Calu3 (cell line): ENCODE measurements around the gene CD160. TPM values are rescaled to one million over a fixed set of nuclear protein-coding genes. Genes with fewer than 3 reads are reported as not detected.
A peak's percentile ranks its signal among the peaks of the same experiment; 100 is the strongest.

Source experiments
- BruUV-seq: library from RNA; stranded (reverse); fragments of 400-500 nt; replicated peaks from 2 replicates; lab custom pipeline; 2021; lab: Mats Ljungman, UMichigan
- CTCF ChIA-PET: fragments of 300-600 bp; sonication (Branson Sonifier 250); formaldehyde crosslinking; loops from one replicate; lab custom pipeline; 2022; ENCODE audit warnings: antibody characterized with exemption; lab: Charles Lee
- DNase-seq: peaks from one replicate; pipeline ENCODE4 v3.0.0; 2022
- H3K27ac Mint-ChIP-seq: one replicate; pipeline ENCODE4 v1.8.0; 2022; ENCODE audit warnings: mixed read lengths; ENCODE audit not compliant: unreplicated experiment
- H3K27me3 Mint-ChIP-seq: one replicate; pipeline ENCODE4 v1.8.0; 2022; ENCODE audit warnings: mixed read lengths; ENCODE audit not compliant: unreplicated experiment
- H3K36me3 Mint-ChIP-seq: one replicate; pipeline ENCODE4 v1.8.0; 2022; ENCODE audit warnings: mild to moderate bottlenecking, moderate library complexity, mixed read lengths; ENCODE audit not compliant: insufficient read depth, unreplicated experiment
- H3K4me1 Mint-ChIP-seq: one replicate; pipeline ENCODE4 v1.8.0; 2022; ENCODE audit warnings: mild to moderate bottlenecking, low read depth, mixed read lengths; ENCODE audit not compliant: unreplicated experiment
- H3K4me3 Mint-ChIP-seq: one replicate; pipeline ENCODE4 v1.8.0; 2022; ENCODE audit warnings: mild to moderate bottlenecking, low read depth, moderate library complexity, mixed read lengths; ENCODE audit not compliant: unreplicated experiment
- H3K9me3 Mint-ChIP-seq: one replicate; pipeline ENCODE4 v1.8.0; 2022; ENCODE audit warnings: low read depth, mixed read lengths; ENCODE audit not compliant: unreplicated experiment
- intact Hi-C: fragments of 100-400 bp; cut with micrococcal nuclease; formaldehyde crosslinking; loops from one replicate; pipeline ENCODE4 v1.10.0; 2022; ENCODE audit not compliant: unreplicated experiment
- total RNA-seq: library from RNA; stranded (reverse); gene quantifications from 2 replicates; pipeline ENCODE4 v1.2.3, GENCODE V29; 2022
- TF ChIP-seq, protein P1 (sequence below): fragments of 200-600 bp; IDR thresholded peaks from one replicate; pipeline ENCODE4 v1.8.0; 2022; ENCODE audit warnings: antibody characterized with exemption; ENCODE audit not compliant: unreplicated experiment

Gene CD160
- total RNA-seq, 1 experiment from 2014 or later: not detected

DNA sequence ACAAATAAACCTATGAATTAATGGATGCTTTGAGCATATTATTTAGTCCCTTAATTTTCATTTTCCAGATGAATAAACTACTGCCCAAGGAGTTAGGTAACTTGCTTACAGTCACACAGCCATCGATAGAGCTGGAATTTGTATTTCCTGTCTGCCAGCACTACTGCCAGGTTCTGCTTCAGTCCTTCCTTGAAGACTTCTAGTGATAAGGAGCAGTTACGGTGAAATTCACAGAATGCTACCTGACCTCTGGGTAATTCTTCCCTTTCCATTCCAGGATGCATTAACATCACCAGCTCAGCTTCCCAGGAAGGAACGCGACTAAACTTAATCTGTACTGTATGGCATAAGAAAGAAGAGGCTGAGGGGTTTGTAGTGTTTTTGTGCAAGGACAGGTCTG lies 11.2 kb downstream of the CD160 start:
- Mint-ChIP-seq H3K9me3 (no peaks in the 10 kb centered on the region), H3K4me3 (no peak overlapping the region), H3K4me1 (peaks cover 22% of the 10 kb centered on the region), H3K27me3 (peaks cover 13% of the 10 kb centered on the region), H3K27ac (no peak overlapping the region), H3K36me3 (no peaks in the 10 kb centered on the region)
- intact Hi-C loops: loop anchor here (10.0 kb wide), 1 partner anchor 94 kb away; the partner anchor contains the start of genes POLR3C and RNF115
- DNase-seq: no peak
- CTCF ChIA-PET: interaction anchor here (1.3 kb wide), 1 partner anchor 9 kb away, joined by 8 read pairs; no protein-coding TSS in a partner anchor
- TF ChIP-seq, protein P1, sequence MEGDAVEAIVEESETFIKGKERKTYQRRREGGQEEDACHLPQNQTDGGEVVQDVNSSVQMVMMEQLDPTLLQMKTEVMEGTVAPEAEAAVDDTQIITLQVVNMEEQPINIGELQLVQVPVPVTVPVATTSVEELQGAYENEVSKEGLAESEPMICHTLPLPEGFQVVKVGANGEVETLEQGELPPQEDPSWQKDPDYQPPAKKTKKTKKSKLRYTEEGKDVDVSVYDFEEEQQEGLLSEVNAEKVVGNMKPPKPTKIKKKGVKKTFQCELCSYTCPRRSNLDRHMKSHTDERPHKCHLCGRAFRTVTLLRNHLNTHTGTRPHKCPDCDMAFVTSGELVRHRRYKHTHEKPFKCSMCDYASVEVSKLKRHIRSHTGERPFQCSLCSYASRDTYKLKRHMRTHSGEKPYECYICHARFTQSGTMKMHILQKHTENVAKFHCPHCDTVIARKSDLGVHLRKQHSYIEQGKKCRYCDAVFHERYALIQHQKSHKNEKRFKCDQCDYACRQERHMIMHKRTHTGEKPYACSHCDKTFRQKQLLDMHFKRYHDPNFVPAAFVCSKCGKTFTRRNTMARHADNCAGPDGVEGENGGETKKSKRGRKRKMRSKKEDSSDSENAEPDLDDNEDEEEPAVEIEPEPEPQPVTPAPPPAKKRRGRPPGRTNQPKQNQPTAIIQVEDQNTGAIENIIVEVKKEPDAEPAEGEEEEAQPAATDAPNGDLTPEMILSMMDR: no peak
- BruUV-seq: no TSS peak

DNA sequence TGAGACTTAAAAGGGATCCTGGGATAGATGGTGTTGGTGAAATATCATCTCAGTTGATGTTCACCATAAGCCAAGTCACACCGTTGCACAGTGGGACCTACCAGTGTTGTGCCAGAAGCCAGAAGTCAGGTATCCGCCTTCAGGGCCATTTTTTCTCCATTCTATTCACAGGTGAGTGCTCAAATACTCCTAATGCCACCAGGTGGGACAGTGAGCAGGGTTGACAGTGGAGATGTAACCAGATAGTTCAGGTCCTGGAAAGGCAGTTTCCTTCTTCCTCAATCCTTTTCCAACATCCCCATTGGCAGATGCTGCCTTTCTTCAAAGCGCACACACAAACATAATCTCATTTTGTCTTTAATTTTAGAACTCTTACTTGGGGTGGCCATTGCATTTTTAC lies 11.6 kb downstream of the CD160 start:
- DNase-seq: peak; percentile 19
- intact Hi-C loops: loop anchor here (10.0 kb wide), 1 partner anchor 94 kb away; the partner anchor contains the start of genes POLR3C and RNF115
- H3K4me1 Mint-ChIP-seq: peaks cover 23% of the 10 kb centered on the region

DNA sequence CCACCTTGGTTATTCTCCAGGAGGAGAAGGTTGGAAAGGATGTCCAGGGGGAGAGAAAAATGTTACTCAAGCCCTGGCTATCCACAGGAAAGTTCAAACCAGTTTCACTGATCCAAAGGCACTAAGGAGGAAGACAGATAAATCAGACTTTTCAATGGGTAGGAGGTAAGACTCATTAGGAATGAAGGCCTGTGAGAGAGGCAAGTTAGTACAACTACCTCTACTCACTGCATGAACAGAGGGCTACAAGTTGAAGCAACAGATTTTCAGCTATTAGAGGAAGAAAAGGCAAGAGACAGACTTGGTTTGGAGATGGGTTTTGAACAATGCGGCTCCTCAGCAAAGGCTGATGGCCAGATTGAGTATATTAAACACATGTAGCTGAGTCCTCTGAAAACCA lies 16.9 kb downstream of the CD160 start:
- intact Hi-C loops: loop anchor here (10.0 kb wide), 1 partner anchor 89 kb away; the partner anchor contains the start of genes POLR3C and RNF115
- H3K36me3 Mint-ChIP-seq: no peaks in the 10 kb centered on the region
- no peak for DNase-seq
- BruUV-seq: no TSS peak
- no peak overlapping the region for H3K27ac Mint-ChIP-seq
- peaks cover 13% of the 10 kb centered on the region for H3K27me3 Mint-ChIP-seq
- no peaks in the 10 kb centered on the region for H3K9me3 Mint-ChIP-seq
- TF ChIP-seq, protein P1: no peak
- CTCF ChIA-PET: no interaction called here
- peaks cover 23% of the 10 kb centered on the region for H3K4me1 Mint-ChIP-seq
- H3K4me3 Mint-ChIP-seq: no peak overlapping the region

More for the DNA sequence above, 11.6 kb downstream of the CD160 start:
- H3K9me3 Mint-ChIP-seq: no peaks in the 10 kb centered on the region
- H3K27me3 Mint-ChIP-seq: peaks cover 13% of the 10 kb centered on the region
- TF ChIP-seq, protein P1: no peak
- CTCF ChIA-PET: no interaction called here
- H3K36me3 Mint-ChIP-seq: no peaks in the 10 kb centered on the region
- H3K4me3 Mint-ChIP-seq: no peak overlapping the region
- BruUV-seq: no TSS peak
- no peak overlapping the region for H3K27ac Mint-ChIP-seq

DNA sequence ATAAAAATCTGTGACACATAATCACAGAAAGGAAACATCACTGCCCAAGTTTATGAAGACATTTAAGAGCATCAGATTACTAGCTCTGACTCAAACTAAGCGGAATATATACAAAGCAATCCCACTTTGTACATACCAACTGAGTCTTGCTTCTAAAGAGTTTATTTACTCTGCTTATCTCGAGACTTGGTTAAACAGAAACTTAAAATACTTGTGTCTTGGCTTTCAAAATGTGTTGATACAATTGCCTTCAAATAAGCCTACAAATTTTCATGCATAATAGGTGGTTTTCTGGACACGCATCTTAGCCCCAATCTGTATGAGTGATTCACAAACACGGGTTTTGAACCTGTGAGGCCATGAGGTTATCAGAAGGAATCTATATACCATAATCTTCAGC lies 21.0 kb downstream of the CD160 start:
- intact Hi-C loops: loop anchor here (5.0 kb wide), 1 partner anchor 42 kb away; no protein-coding TSS in a partner anchor

More for the DNA sequence above, 21.0 kb downstream of the CD160 start:
- H3K36me3 Mint-ChIP-seq: peaks cover 3% of the 10 kb centered on the region
- H3K27ac Mint-ChIP-seq: no peak overlapping the region
- CTCF ChIA-PET: interaction anchor here (0.6 to 1.5 kb wide), 5 partner anchors 10 to 308 kb away, joined by 3 to 8 read pairs (median 3); partner anchors contain the start of gene NUDT17
- H3K4me3 Mint-ChIP-seq: no peak overlapping the region
- BruUV-seq: no TSS peak
- H3K4me1 Mint-ChIP-seq: peaks cover 23% of the 10 kb centered on the region
- DNase-seq: peak; percentile 9
- TF ChIP-seq, protein P1: no peak
- H3K9me3 Mint-ChIP-seq: no peaks in the 10 kb centered on the region
- H3K27me3 Mint-ChIP-seq: no peaks in the 10 kb centered on the region
